GM21423 (cell line): Measurements from ENCODE around the gene ICAM4.
"Not testable (repeated sequence)": the region's sequence is repeated elsewhere in the genome, so short reads cannot be mapped to it uniquely, and the experiment has no call there.

Source experiments
- ATAC-seq: cut with Tn5 transposase; IDR thresholded peaks from one replicate; pipeline ENCODE4 v1.9.1; 2021; ENCODE audit warnings: mild to moderate bottlenecking, moderate library complexity; ENCODE audit not compliant: unreplicated experiment

The ICAM4 gene

GRCh38 chr19:10286803-10287737 lies at the start of gene ICAM4:
Gene ICAM4, plus strand, starts transcription at chr19:10286955. Its CDS starts 58 bp downstream, at chr19:10287013.
- ATAC-seq: no peak

GRCh38 chr19:10237702-10238101 lies 49.1 kb upstream of the ICAM4 start:
- ATAC-seq: no peak

GRCh38 chr19:10238172-10238783 lies 48.5 kb upstream of the ICAM4 start:
- no peak for ATAC-seq

DNA sequence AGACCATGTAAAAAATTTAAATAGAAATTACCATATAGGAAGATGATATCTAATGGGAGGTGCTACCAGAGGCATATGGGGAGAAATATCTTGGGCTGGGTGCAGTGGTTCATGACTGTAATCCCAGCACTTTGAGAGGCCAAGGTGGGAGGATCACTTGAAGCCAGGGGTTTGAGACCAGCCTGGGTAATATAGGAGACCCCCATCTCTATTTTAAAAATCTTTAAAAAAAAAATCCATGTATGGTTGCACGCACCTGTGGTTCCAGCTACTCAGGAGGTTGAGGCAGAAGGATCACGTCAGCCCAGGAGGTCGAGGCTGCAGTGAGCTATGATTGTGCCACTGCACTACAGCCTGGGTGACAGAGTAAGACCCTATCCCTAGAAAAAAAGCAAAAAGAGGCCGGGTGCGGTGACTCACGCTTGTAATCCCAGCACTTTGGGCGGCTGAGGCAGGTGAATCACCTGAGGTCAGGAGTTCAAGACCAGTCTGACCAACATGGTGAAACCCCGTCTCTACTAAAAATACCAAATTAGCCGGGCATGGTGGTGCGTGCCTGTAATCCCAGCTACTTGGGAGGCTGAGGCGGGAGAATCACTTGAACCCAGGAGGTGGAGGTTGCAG lies 44.8 kb upstream of the ICAM4 start:
- not testable (repeated sequence) for ATAC-seq

- no peak for ATAC-seq
Observed at GRCh38 chr19:10243606-10244005, 43.1 kb upstream of the ICAM4 start.

DNA sequence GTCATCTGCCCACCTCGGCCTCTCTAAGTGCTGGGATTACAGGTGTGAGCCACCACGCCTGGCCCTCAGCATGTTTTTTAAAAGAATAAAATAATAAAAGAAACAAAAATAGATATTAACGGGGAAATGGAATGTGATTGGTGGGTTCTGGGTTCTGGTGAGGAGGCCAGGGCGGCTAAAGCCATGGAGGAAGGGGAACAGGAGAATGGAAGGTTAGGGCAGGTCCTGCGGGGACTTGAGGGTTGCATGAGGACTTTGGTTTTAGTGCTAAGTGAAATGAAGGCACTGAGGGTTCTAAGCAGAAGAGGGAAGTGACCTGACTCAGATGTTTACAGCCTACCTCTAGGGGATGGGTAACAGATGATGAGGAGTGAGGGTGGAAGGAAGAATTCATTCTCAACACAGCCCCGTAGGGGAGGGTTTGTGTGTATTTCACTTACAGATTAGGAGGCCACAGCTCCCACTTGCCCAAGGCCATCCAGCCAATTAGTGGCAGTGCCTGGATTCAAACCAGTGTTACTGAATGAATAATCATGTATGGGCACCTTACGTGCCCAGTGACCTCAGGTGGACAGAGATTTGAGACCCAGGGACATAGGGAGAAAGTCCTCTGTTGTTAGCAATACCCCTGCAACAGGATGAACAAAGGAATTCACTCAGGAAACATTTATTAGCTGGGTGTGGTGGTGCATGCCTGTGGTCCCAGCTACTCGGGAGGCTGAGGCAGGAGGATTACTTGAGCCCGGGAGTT lies 41.4 kb upstream of the ICAM4 start:
- no peak for ATAC-seq

DNA sequence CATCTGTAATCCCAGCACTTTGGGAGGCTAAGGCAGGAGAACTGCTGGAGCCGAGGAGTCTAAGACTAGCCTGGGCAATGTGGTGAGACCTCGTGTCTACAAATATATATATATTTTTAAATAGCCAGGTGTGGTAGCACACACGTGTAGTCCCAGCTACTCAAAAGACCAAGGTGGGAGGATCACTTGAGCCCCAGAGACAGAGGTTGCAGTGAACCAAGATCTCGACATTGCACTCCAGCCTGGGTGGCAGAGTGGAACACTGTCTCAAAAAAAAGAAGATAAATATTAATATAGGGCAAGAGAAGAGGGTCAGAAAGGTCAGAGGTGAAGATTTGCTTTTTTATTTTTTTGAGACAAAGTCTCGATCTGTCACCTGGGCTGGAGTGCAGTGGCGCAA lies 40.2 kb upstream of the ICAM4 start:
- no peak for ATAC-seq

DNA sequence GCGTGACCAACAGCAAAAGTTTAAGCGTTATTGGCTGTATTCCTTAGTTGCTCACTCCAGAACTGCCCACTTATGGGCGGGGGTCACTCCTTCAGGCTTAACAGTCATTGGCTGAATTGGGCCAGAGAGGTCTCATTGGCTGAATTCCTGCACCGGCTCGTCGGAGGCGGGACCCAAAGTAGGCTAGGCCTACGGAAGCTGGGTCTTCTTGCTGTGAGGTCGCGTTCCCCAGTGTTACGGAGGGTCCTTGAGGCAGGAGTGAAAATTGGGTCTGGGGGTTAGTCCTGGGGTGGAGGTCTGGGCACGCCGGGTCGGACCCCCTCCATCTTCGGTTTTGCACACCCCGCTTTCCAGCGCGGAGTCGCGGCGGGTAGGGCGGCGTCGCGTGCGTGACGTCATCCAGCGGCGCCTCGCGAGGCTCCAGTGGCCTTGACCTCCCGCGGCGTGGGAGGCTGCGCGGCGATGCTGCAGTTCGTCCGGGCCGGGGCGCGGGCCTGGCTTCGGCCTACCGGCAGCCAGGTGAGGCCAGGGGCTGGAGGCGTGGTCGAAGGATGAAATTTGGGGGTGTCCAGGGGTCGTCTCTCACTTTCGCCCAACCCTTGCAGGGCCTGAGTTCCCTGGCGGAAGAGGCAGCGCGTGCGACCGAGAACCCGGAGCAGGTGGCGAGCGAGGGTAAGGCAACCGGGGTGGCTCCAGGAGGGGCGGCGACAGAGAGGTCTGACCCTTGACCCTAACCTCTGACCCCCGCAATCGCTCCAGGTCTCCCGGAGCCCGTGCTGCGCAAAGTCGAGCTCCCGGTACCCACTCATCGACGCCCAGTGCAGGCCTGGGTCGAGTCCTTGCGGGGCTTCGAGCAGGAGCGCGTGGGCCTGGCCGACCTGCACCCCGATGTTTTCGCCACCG lies 34.7 kb upstream of the ICAM4 start, which contains the start of gene MRPL4:
TSS of gene MRPL4 (plus strand) at position 423 of the 903 bp plus-strand sequence. CDS start at position 463, 40 bp downstream.
- peak; percentile 89 for ATAC-seq

GRCh38 chr19:10252707-10253106 lies 34.0 kb upstream of the ICAM4 start:
- no peak for ATAC-seq

- no peak for ATAC-seq
Observed at GRCh38 chr19:10254244-10254643, 32.5 kb upstream of the ICAM4 start.

GRCh38 chr19:10255358-10255757 lies 31.4 kb upstream of the ICAM4 start:
- no peak for ATAC-seq

DNA sequence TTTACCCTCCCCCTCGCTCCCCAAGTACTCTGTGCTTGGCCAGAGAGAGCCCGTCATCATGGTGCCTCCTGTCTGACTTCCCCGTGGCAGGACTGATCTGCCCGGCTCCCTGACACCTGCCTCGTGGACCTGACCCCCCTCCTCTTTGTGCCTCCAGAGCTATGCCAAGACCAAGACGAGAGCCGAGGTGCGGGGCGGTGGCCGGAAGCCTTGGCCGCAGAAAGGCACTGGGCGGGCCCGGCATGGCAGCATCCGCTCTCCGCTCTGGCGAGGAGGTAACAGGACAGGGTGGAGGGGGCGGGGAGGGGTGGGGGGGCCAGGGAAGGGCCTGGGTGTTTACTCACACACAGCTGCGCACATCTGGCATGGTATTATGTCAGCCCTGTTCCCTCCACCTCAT lies 30.2 kb upstream of the ICAM4 start:
- ATAC-seq: no peak

GRCh38 chr19:10256970-10257615 lies 29.7 kb upstream of the ICAM4 start:
- ATAC-seq: no peak

- ATAC-seq: no peak
Observed at GRCh38 chr19:10258080-10258710, 28.6 kb upstream of the ICAM4 start.

DNA sequence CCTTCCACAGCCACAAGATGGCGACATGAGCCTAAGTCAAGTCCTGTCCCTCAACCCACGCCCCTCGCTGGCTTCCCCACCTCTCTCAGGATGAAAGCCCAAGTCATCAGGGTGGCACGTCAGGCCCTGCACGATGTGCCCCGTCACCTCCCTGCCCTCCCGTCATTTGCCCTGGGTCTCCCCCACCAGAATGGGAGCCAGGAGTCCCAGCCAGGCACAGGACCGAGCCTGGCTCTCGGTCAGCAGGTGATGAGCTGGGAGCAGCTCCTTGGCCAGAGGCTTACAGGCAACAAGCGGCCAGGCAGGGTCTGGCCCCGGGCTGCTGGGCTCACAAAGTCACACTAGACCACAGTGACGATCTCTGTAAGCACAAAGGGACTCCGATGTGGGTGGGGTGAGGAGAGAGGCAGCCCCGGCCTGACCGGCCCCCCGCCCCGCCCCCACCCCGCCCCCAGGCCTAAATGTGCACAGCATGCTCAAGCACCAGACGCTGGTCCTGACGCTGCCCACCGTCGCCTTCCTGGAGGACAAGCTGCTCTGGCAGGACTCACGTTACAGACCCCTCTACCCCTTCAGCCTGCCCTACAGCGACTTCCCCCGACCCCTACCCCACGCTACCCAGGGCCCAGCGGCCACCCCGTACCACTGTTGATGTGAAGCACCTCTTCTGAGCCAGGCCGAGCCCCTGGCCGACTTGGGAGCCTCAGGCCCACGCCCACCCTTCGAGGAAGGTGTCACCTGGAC lies 27.4 kb upstream of the ICAM4 start:
- ATAC-seq: no peak

- ATAC-seq: no peak
Observed at GRCh38 chr19:10260141-10260584, 26.6 kb upstream of the ICAM4 start.

- no peak for ATAC-seq
Observed at GRCh38 chr19:10262771-10263170, 24.0 kb upstream of the ICAM4 start.

- ATAC-seq: no peak
Observed at GRCh38 chr19:10266706-10267105, 20.0 kb upstream of the ICAM4 start.
